H1 (cell line): Measurements from ENCODE around the gene CCNH.

Experiments used
- EGR1 ChIP-seq: IDR thresholded peaks from 2 replicates; pipeline ENCODE4 v1.6.1; 2011; ENCODE audit warnings: low read depth, low read length, borderline replicate concordance
- EZH2 ChIP-seq: fragments of 200-600 bp; sonication (generic); IDR thresholded peaks from 2 replicates; pipeline ENCODE4 v1.7.1; 2012; ENCODE audit warnings: low read depth, mild to moderate bottlenecking, moderate library complexity, low read length, inconsistent platforms; ENCODE audit not compliant: severe bottlenecking
- POLR2A ChIP-seq, 2 experiments: IDR thresholded peaks; 1 replicate in 1 of 2; 2 replicates in 1 of 2; pipeline ENCODE4 v1.6.1; 2011; ENCODE audit warnings: low read depth in 2 of 2, low read length in 2 of 2, mild to moderate bottlenecking in 2 of 2; ENCODE audit errors: control extremely low read depth in 1 of 2
- POLR2AphosphoS5 ChIP-seq: IDR thresholded peaks from 2 replicates; pipeline ENCODE4 v1.6.1; 2011; ENCODE audit warnings: low read depth, low read length
- RAD21 ChIP-seq, 2 experiments: IDR thresholded peaks in 1 of 2; conservative IDR thresholded peaks in 1 of 2; 2 replicates each; pipeline ENCODE4 v1.6.1; 2011; ENCODE audit warnings: low read depth in 2 of 2, low read length in 2 of 2, improper control_type of control experiment in 1 of 2, inconsistent platforms in 1 of 2, mild to moderate bottlenecking in 1 of 2, moderate library complexity in 1 of 2
- SIN3A ChIP-seq, 2 experiments: IDR thresholded peaks in 1 of 2; conservative IDR thresholded peaks in 1 of 2; 2 replicates each; pipeline ENCODE4 v1.6.1; 2011 to 2012; ENCODE audit warnings: low read length in 2 of 2, improper control_type of control experiment in 1 of 2, low read depth in 1 of 2, mild to moderate bottlenecking in 1 of 2
- TAF1 ChIP-seq: IDR thresholded peaks from 2 replicates; pipeline ENCODE4 v1.6.1; 2011; ENCODE audit warnings: mild to moderate bottlenecking, low read depth, low read length
- TF ChIP-seq, protein P1 (sequence below), 3 experiments: IDR thresholded peaks; 1 replicate in 2 of 3; 2 replicates in 1 of 3; pipeline versions ENCODE4 v1.5.1 to v1.6.1; 2011; ENCODE audit warnings: low read length in 3 of 3, mild to moderate bottlenecking in 3 of 3, inconsistent platforms in 2 of 3, low read depth in 1 of 3, moderate library complexity in 1 of 3; ENCODE audit not compliant: insufficient read depth in 1 of 3; ENCODE audit errors: control extremely low read depth in 1 of 3

DNA sequence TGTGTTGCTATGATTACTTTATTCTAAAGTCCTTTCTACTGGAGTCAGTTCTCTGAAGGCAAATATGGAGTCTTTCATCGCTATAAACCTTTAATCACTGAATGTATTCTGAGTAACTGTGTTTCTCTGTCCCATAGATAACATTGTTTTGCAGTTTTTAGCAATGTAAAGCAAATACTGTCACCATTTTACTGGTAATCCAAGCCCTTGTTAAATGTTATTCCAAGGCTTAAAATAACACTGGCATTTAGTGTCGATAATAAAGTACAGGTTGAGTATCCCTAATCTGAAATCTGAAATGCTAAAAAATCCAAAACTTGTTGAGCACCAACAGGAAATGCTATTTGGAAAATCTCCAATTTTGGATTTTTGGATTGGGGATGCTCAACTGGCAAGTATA, 24.6 kb downstream of the CCNH start:
- no peak for TF ChIP-seq RAD21 (IDR thresholded peaks at IDR 0.05 in 1 of 2, conservative IDR thresholded peaks at IDR 0.05 in 1 of 2; ENCODE audit: low read depth in 2 of 2, low read length in 2 of 2)
- no peak for TF ChIP-seq POLR2A (IDR thresholded peaks at IDR 0.05; ENCODE audit: control extremely low read depth in 1 of 2, low read depth in 2 of 2, low read length in 2 of 2)
- TF ChIP-seq, protein P1, sequence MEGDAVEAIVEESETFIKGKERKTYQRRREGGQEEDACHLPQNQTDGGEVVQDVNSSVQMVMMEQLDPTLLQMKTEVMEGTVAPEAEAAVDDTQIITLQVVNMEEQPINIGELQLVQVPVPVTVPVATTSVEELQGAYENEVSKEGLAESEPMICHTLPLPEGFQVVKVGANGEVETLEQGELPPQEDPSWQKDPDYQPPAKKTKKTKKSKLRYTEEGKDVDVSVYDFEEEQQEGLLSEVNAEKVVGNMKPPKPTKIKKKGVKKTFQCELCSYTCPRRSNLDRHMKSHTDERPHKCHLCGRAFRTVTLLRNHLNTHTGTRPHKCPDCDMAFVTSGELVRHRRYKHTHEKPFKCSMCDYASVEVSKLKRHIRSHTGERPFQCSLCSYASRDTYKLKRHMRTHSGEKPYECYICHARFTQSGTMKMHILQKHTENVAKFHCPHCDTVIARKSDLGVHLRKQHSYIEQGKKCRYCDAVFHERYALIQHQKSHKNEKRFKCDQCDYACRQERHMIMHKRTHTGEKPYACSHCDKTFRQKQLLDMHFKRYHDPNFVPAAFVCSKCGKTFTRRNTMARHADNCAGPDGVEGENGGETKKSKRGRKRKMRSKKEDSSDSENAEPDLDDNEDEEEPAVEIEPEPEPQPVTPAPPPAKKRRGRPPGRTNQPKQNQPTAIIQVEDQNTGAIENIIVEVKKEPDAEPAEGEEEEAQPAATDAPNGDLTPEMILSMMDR (IDR thresholded peaks at IDR 0.05; ENCODE audit: control extremely low read depth in 1 of 3, insufficient read depth in 1 of 3, low read depth in 1 of 3, low read length in 3 of 3) = no peak
- no peak for TF ChIP-seq SIN3A (conservative IDR thresholded peaks at IDR 0.05 in 1 of 2, IDR thresholded peaks at IDR 0.05 in 1 of 2; ENCODE audit: low read depth in 1 of 2, low read length in 2 of 2)
- no peak for TF ChIP-seq EGR1
- TF ChIP-seq EZH2 = no peak
- TF ChIP-seq TAF1 = no peak
- TF ChIP-seq POLR2AphosphoS5 = no peak
